AG09319 (cell line): Measurements from ENCODE around the gene PDS5A.

Experiments
- DNase-seq: peaks from one replicate; pipeline ENCODE4 v3.0.0-alpha.2; 2010; ENCODE audit warnings: low read depth; ENCODE audit errors: extremely low read depth
- TF ChIP-seq, protein P1 (sequence below): IDR thresholded peaks from 2 replicates; pipeline ENCODE4 v1.5.1; 2011; ENCODE audit warnings: low read depth, mild to moderate bottlenecking, inconsistent platforms, low read length, moderate library complexity

Gene PDS5A

DNA sequence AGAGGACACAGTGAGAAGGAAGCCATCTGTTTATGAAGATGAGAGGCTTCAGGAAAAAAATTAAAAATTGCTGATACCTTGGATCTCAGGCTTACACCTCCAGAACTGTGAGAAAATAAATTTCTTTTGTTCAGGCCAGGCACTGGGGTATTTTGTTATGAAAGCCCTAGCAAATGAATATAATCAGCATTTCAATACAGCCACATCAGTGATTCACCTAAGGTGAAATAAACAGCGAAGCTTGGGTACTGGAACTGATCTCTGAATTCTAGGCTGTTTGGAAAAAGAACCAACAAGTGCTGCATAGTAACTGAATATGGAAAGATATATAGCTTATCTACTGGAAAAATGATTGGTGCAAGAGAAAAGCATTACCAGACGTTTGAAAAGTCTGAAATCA is 88.5 kb downstream of the PDS5A start:
- DNase-seq = no peak
- TF ChIP-seq, protein P1, sequence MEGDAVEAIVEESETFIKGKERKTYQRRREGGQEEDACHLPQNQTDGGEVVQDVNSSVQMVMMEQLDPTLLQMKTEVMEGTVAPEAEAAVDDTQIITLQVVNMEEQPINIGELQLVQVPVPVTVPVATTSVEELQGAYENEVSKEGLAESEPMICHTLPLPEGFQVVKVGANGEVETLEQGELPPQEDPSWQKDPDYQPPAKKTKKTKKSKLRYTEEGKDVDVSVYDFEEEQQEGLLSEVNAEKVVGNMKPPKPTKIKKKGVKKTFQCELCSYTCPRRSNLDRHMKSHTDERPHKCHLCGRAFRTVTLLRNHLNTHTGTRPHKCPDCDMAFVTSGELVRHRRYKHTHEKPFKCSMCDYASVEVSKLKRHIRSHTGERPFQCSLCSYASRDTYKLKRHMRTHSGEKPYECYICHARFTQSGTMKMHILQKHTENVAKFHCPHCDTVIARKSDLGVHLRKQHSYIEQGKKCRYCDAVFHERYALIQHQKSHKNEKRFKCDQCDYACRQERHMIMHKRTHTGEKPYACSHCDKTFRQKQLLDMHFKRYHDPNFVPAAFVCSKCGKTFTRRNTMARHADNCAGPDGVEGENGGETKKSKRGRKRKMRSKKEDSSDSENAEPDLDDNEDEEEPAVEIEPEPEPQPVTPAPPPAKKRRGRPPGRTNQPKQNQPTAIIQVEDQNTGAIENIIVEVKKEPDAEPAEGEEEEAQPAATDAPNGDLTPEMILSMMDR = no peak

DNA sequence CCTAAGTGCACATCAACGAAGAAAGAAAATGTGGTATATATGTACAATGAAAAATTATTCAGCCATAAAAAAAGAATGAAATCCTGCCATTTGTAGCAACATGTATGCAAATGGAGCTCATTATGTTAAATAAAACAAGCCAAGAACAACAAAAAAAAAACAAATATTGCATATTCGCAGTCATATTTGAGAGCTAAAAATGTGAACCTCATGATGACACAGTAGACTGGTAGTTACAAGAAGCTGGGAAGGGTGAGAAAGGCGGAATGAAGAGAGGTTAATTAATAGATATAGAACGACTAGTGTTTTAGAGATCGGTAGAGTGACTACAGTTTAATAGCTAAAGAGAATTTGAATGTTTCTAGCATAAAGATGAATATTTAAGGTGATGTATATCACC is 89.2 kb downstream of the PDS5A start:
- no peak for DNase-seq
- TF ChIP-seq, protein P1 = no peak

DNA sequence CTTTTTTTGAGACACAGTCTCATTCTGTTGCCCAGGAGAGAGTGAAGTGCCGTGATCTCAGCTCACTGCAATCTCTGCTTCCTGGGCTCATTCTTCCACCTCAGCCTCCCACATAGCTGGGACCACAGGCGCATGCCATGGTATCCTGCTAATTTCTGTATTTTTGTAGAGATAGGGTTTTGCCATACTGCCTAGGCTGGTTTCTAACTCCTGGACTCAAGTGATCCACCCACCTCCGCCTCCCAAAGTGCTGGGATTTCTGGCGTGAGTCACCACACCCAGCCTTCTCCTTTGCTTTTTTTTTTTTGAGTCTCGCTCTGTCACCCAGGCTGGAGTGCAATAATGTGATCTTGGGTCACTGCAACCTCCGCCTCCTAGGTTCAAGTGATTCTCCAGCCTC is 94.1 kb downstream of the PDS5A start:
- DNase-seq = no peak
- TF ChIP-seq, protein P1 = no peak

DNA sequence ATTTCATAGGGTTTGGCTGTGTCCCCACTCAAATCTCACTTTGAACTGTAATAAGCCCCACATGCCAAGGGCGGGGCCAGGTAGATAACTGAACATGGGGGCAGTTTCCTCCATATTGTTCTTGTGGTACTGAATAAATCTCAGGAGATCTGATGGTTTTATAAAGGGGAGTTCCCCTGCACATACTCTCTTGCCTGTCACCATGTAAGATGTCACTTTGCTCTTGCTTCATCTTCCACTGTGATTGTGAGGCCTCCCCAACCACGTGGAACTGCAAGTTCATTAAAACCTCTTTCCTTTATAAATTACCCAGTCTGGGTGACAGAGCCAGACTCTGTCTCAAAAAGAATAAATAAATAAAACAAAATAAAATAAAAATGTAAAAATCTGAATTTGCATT is 95.9 kb downstream of the PDS5A start:
- DNase-seq = no peak
- TF ChIP-seq, protein P1 = no peak

DNA sequence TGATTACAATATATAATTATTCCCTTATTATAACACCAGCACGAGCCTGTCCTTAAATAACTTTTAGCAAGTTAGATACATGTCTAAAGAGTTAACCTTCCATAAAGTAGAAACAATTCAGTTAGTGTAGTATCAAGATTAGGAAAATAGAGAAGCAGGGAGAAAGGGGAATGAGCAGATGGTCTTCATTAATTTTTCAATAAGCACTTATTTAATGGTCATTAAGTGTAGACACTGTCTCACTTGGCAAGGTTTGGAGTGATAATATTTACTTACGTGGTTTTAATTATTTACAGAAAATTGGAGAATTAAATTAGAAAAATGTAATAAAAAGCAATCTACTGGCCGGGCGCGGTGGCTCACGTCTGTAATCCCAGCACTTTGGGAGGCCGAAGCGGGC is 99.7 kb downstream of the PDS5A start:
- DNase-seq = no peak
- TF ChIP-seq, protein P1 = no peak

DNA sequence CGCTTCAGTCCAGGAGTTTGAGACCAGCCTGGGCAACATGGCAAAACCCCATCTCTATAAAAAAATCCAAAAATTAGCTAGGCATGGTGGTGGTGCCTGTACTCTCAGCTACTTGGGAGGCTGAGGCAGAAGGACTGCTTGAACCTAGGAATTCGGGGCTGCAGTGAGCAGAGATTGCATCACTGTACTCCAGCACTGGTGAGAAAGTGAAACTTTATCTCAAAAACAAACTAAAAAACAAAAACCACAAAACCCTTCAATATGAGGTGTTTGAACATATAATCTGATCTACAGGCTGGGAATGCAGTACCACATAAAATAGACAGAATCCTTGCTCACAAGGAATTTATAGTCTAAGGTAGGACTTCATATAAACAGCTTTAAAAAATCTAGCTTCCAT is 103.9 kb downstream of the PDS5A start:
- TF ChIP-seq, protein P1 = no peak
- DNase-seq = no peak

DNA sequence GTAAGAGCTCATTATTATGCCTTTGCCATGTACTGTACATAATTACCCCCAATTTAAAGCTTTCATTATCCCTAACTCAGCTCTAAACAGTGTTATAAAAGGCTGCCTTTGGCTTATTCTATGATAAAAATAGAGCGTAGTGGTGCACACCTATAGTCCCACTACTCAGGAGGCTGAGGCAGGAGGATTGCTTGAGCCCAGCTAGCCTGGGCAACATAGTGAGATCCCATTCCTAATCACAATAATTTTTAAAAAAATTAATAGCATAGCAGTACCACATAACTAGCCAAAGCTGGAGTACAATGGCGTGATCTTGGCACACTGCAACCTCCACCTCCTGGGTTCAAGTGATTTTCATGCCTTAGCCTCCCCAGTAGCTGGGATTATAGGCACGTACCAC is 112.4 kb downstream of the PDS5A start:
- no peak for DNase-seq
- TF ChIP-seq, protein P1 = no peak
